HEK293 (cell line): Measurements from ENCODE around the gene CADM4.

Experiments
- BCL11A ChIP-seq: fragments of 450-650 bp; formaldehyde crosslinking; IDR thresholded peaks from 2 replicates; pipeline ENCODE4 v1.5.1; 2016; ENCODE audit warnings: low read depth, missing biosample characterization, missing genetic modification characterization
- KLF16 ChIP-seq: fragments of 450-650 bp; formaldehyde crosslinking; IDR thresholded peaks from 2 replicates; pipeline ENCODE4 v1.5.1; 2017; ENCODE audit warnings: missing biosample characterization, missing genetic modification characterization
- OSR2 ChIP-seq: fragments of 450-650 bp; formaldehyde crosslinking; IDR thresholded peaks from 2 replicates; pipeline ENCODE4 v1.5.1; 2016; ENCODE audit warnings: missing biosample characterization, missing genetic modification characterization
- SETDB1 ChIP-seq: IDR thresholded peaks from one replicate; pipeline ENCODE4 v1.6.1; 2017; ENCODE audit warnings: mild to moderate bottlenecking, low read length, moderate library complexity, mixed read lengths; ENCODE audit not compliant: insufficient read length
- ZBTB8A ChIP-seq: fragments of 450-650 bp; formaldehyde crosslinking; IDR thresholded peaks from 2 replicates; pipeline ENCODE4 v1.5.1; 2016; ENCODE audit warnings: missing biosample characterization, missing genetic modification characterization
- ZFP41 ChIP-seq: fragments of 450-650 bp; formaldehyde crosslinking; IDR thresholded peaks from 2 replicates; pipeline ENCODE4 v1.5.1; 2016; ENCODE audit warnings: missing biosample characterization, missing genetic modification characterization, borderline replicate concordance
- ZNF114 ChIP-seq: fragments of 450-650 bp; formaldehyde crosslinking; IDR thresholded peaks from 2 replicates; pipeline ENCODE4 v1.5.0; 2017; ENCODE audit warnings: missing biosample characterization, missing genetic modification characterization
- ZNF140 ChIP-seq: fragments of 450-650 bp; formaldehyde crosslinking; IDR thresholded peaks from 2 replicates; pipeline ENCODE4 v1.5.1; 2016; ENCODE audit warnings: missing biosample characterization, missing genetic modification characterization
- ZNF2 ChIP-seq: fragments of 450-650 bp; formaldehyde crosslinking; IDR thresholded peaks from 2 replicates; pipeline ENCODE4 v1.5.1; 2016; ENCODE audit warnings: missing biosample characterization, missing genetic modification characterization
- ZNF274 ChIP-seq, 2 experiments: fragments of 200-500 bp in 1 of 2; fragments of 450-650 bp in 1 of 2; sonication (Bioruptor generic) in 1 of 2; formaldehyde crosslinking in 1 of 2; IDR thresholded peaks; 2 replicates each; pipeline versions ENCODE4 v1.5.1 to v1.6.1; 2014 to 2016; ENCODE audit warnings: borderline replicate concordance in 1 of 2, inconsistent platforms in 1 of 2, low read length in 1 of 2, missing biosample characterization in 1 of 2, missing genetic modification characterization in 1 of 2
- ZNF37A ChIP-seq: fragments of 450-650 bp; IDR thresholded peaks from 2 replicates; pipeline ENCODE4 v1.5.1; 2018; ENCODE audit warnings: missing biosample characterization, missing genetic modification characterization
- ZNF394 ChIP-seq: fragments of 450-650 bp; formaldehyde crosslinking; IDR thresholded peaks from 2 replicates; pipeline ENCODE4 v1.5.1; 2016; ENCODE audit warnings: missing biosample characterization, missing genetic modification characterization, mild to moderate bottlenecking, moderate library complexity, borderline replicate concordance
- ZNF473 ChIP-seq: fragments of 450-650 bp; formaldehyde crosslinking; IDR thresholded peaks from 2 replicates; pipeline ENCODE4 v1.5.1; 2017; ENCODE audit warnings: missing biosample characterization, missing genetic modification characterization
- ZNF510 ChIP-seq: fragments of 450-650 bp; formaldehyde crosslinking; IDR thresholded peaks from 2 replicates; pipeline ENCODE4 v1.5.1; 2018; ENCODE audit warnings: mild to moderate bottlenecking, missing genetic modification characterization, missing biosample characterization; ENCODE audit not compliant: insufficient replicate concordance
- ZNF548 ChIP-seq: fragments of 450-650 bp; formaldehyde crosslinking; IDR thresholded peaks from 2 replicates; pipeline ENCODE4 v1.5.1; 2016; ENCODE audit warnings: missing biosample characterization, missing genetic modification characterization
- ZNF561 ChIP-seq: fragments of 450-650 bp; IDR thresholded peaks from 2 replicates; pipeline ENCODE4 v1.5.1; 2018; ENCODE audit warnings: missing biosample characterization, missing genetic modification characterization, borderline replicate concordance
- ZNF660 ChIP-seq: fragments of 450-650 bp; IDR thresholded peaks from 2 replicates; pipeline ENCODE4 v1.5.1; 2018; ENCODE audit warnings: missing biosample characterization, mild to moderate bottlenecking, missing genetic modification characterization
- ZNF677 ChIP-seq: fragments of 450-650 bp; IDR thresholded peaks from 2 replicates; pipeline ENCODE4 v1.5.0; 2018; ENCODE audit warnings: missing biosample characterization, mild to moderate bottlenecking, missing genetic modification characterization, moderate library complexity
- ZXDB ChIP-seq: fragments of 450-650 bp; formaldehyde crosslinking; IDR thresholded peaks from 2 replicates; pipeline ENCODE4 v1.5.1; 2016; ENCODE audit warnings: missing biosample characterization, missing genetic modification characterization
- TF ChIP-seq, protein P1 (sequence below): fragments of 450-650 bp; formaldehyde crosslinking; IDR thresholded peaks from 2 replicates; pipeline ENCODE4 v1.5.0; 2017; ENCODE audit warnings: missing biosample characterization, missing genetic modification characterization, borderline replicate concordance
- TF ChIP-seq, protein P2 (sequence below): fragments of 450-650 bp; formaldehyde crosslinking; IDR thresholded peaks from 2 replicates; pipeline ENCODE4 v1.5.1; 2016; ENCODE audit warnings: missing biosample characterization, missing genetic modification characterization
- TF ChIP-seq, protein P3 (sequence below): fragments of 450-650 bp; formaldehyde crosslinking; IDR thresholded peaks from 2 replicates; pipeline ENCODE4 v1.5.1; 2016; ENCODE audit warnings: missing biosample characterization, missing genetic modification characterization
- TF ChIP-seq, protein P4 (sequence below): fragments of 450-650 bp; formaldehyde crosslinking; IDR thresholded peaks from 2 replicates; pipeline ENCODE4; 2016; ENCODE audit warnings: missing biosample characterization, missing genetic modification characterization
- TF ChIP-seq, protein P5 (sequence below): fragments of 450-650 bp; formaldehyde crosslinking; IDR thresholded peaks from 2 replicates; pipeline ENCODE4 v1.5.1; 2016; ENCODE audit warnings: missing biosample characterization, missing genetic modification characterization
- TF ChIP-seq, protein P6 (sequence below): fragments of 450-650 bp; formaldehyde crosslinking; IDR thresholded peaks from 2 replicates; pipeline ENCODE4 v1.5.1; 2016; ENCODE audit warnings: missing biosample characterization, missing genetic modification characterization, low read depth

CADM4 gene

DNA sequence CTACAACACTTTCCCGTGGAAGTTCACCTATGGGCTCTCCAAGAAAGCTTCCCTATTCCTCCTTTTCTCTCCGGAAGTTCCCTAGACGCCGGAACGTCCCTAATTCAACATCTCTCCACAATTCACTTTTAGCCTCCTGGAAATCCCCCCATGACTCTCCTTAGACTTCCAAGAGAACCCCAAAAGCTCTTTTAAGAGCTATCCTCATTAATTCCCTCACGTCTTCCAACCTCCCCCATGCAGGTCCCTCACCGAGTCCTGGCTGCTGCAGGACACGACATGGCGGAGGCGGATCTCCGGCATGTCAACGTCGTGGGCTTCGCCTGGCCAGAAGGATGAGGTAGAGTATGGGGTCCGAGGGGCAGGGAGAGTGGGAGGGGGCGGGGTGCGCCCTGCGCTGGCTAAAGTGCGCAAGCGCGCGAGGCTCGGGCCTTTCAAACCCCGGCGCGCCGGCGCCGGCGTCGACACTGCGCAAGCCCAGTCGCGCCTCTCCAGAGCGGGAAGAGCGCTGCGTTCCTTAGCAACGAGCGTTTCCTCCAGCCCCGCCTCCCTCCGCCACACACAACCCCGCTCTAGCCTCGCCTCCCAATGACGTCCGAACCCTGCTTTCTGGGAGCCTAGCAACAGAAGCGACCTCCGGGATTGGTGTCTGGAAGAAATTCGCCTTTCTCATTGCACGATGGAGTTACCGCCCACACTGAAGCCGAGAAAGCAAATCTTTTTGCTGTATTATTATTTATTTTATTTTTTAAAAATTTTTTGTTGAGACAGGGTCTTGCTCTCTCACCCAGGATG lies 64.3 kb downstream of the CADM4 start, which contains the start of the genes PINLYP and XRCC1 (continued):
- TF ChIP-seq, protein P1, sequence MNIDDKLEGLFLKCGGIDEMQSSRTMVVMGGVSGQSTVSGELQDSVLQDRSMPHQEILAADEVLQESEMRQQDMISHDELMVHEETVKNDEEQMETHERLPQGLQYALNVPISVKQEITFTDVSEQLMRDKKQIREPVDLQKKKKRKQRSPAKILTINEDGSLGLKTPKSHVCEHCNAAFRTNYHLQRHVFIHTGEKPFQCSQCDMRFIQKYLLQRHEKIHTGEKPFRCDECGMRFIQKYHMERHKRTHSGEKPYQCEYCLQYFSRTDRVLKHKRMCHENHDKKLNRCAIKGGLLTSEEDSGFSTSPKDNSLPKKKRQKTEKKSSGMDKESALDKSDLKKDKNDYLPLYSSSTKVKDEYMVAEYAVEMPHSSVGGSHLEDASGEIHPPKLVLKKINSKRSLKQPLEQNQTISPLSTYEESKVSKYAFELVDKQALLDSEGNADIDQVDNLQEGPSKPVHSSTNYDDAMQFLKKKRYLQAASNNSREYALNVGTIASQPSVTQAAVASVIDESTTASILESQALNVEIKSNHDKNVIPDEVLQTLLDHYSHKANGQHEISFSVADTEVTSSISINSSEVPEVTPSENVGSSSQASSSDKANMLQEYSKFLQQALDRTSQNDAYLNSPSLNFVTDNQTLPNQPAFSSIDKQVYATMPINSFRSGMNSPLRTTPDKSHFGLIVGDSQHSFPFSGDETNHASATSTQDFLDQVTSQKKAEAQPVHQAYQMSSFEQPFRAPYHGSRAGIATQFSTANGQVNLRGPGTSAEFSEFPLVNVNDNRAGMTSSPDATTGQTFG (tag by site-specific recombination), result no peak
- TF ChIP-seq, protein P2, sequence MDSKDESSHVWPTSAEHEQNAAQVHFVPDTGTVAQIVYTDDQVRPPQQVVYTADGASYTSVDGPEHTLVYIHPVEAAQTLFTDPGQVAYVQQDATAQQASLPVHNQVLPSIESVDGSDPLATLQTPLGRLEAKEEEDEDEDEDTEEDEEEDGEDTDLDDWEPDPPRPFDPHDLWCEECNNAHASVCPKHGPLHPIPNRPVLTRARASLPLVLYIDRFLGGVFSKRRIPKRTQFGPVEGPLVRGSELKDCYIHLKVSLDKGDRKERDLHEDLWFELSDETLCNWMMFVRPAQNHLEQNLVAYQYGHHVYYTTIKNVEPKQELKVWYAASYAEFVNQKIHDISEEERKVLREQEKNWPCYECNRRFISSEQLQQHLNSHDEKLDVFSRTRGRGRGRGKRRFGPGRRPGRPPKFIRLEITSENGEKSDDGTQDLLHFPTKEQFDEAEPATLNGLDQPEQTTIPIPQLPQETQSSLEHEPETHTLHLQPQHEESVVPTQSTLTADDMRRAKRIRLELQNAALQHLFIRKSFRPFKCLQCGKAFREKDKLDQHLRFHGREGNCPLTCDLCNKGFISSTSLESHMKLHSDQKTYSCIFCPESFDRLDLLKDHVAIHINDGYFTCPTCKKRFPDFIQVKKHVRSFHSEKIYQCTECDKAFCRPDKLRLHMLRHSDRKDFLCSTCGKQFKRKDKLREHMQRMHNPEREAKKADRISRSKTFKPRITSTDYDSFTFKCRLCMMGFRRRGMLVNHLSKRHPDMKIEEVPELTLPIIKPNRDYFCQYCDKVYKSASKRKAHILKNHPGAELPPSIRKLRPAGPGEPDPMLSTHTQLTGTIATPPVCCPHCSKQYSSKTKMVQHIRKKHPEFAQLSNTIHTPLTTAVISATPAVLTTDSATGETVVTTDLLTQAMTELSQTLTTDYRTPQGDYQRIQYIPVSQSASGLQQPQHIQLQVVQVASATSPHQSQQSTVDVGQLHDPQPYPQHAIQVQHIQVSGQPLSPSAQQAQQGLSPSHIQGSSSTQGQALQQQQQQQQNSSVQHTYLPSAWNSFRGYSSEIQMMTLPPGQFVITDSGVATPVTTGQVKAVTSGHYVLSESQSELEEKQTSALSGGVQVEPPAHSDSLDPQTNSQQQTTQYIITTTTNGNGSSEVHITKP (tag by site-specific recombination), result peak; percentile 77
- TF ChIP-seq ZNF660 (peak; percentile 78), OSR2 (tag by site-specific recombination) (no peak), ZXDB (tag by site-specific recombination) (peak; percentile 71), ZNF114 (tag by site-specific recombination) (no peak), ZNF510 (tag by site-specific recombination) (no peak), ZBTB8A (no peak), ZNF37A (tag by site-specific recombination) (no peak), ZNF677 (tag by site-specific recombination) (no peak), ZNF394 (tag by site-specific recombination) (no peak; the same call in 1 of the 2 replicates), KLF16 (peak; percentile 68; the same call in 1 of the 2 replicates), ZNF561 (tag by site-specific recombination) (no peak; the same call in 1 of the 2 replicates), ZNF548 (tag by site-specific recombination) (no peak), ZNF2 (tag by site-specific recombination) (peak; percentile 78), BCL11A (tag by site-specific recombination) (no peak), ZNF473 (tag by site-specific recombination) (no peak), SETDB1 (no peak), ZNF140 (tag by site-specific recombination) (no peak), ZFP41 (tag by site-specific recombination) (no peak), ZNF274 (IDR thresholded peaks at IDR 0.05; ENCODE audit: low read length) (no peak), ZNF274 (tag by site-specific recombination; IDR thresholded peaks at IDR 0.05; ENCODE audit: borderline replicate concordance) (no peak)
- TF ChIP-seq, protein P3, sequence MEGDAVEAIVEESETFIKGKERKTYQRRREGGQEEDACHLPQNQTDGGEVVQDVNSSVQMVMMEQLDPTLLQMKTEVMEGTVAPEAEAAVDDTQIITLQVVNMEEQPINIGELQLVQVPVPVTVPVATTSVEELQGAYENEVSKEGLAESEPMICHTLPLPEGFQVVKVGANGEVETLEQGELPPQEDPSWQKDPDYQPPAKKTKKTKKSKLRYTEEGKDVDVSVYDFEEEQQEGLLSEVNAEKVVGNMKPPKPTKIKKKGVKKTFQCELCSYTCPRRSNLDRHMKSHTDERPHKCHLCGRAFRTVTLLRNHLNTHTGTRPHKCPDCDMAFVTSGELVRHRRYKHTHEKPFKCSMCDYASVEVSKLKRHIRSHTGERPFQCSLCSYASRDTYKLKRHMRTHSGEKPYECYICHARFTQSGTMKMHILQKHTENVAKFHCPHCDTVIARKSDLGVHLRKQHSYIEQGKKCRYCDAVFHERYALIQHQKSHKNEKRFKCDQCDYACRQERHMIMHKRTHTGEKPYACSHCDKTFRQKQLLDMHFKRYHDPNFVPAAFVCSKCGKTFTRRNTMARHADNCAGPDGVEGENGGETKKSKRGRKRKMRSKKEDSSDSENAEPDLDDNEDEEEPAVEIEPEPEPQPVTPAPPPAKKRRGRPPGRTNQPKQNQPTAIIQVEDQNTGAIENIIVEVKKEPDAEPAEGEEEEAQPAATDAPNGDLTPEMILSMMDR, result 0 out of 2 replicates have a peak, but pooled peaks have one; percentile 27
- TF ChIP-seq, protein P4, sequence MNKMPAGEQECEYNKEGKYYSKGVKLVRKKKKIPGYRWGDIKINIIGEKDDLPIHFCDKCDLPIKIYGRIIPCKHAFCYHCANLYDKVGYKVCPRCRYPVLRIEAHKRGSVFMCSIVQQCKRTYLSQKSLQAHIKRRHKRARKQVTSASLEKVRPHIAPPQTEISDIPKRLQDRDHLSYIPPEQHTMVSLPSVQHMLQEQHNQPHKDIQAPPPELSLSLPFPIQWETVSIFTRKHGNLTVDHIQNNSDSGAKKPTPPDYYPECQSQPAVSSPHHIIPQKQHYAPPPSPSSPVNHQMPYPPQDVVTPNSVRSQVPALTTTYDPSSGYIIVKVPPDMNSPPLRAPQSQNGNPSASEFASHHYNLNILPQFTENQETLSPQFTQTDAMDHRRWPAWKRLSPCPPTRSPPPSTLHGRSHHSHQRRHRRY (tag by site-specific recombination), result peak; percentile 35; the same call in 1 of the 2 replicates
- TF ChIP-seq, protein P5, sequence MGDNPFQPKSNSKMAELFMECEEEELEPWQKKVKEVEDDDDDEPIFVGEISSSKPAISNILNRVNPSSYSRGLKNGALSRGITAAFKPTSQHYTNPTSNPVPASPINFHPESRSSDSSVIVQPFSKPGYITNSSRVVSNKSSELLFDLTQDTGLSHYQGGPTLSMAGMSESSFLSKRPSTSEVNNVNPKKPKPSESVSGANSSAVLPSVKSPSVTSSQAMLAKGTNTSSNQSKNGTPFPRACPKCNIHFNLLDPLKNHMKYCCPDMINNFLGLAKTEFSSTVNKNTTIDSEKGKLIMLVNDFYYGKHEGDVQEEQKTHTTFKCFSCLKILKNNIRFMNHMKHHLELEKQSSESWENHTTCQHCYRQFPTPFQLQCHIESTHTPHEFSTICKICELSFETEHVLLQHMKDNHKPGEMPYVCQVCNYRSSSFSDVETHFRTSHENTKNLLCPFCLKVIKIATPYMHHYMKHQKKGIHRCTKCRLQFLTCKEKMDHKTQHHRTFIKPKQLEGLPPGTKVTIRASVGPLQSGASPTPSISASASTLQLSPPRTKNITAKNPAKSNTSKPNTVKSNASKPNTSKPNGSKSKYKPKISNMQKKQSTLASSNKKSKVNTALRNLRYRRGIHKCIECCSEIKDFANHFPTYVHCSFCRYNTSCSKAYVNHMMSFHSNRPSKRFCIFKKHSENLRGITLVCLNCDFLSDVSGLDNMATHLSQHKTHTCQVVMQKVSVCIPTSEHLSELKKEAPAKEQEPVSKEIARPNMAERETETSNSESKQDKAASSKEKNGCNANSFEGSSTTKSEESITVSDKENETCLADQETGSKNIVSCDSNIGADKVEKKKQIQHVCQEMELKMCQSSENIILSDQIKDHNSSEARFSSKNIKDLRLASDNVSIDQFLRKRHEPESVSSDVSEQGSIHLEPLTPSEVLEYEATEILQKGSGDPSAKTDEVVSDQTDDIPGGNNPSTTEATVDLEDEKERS (tag by site-specific recombination), result no peak
- TF ChIP-seq, protein P6, sequence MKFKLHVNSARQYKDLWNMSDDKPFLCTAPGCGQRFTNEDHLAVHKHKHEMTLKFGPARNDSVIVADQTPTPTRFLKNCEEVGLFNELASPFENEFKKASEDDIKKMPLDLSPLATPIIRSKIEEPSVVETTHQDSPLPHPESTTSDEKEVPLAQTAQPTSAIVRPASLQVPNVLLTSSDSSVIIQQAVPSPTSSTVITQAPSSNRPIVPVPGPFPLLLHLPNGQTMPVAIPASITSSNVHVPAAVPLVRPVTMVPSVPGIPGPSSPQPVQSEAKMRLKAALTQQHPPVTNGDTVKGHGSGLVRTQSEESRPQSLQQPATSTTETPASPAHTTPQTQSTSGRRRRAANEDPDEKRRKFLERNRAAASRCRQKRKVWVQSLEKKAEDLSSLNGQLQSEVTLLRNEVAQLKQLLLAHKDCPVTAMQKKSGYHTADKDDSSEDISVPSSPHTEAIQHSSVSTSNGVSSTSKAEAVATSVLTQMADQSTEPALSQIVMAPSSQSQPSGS (tag by site-specific recombination), result no peak
